Stimulated activated CD4-positive, alpha-beta T cell treated with anti-CD3 and anti-CD28 coated beads, Interleukin-15, amount 100 ng/mL, for 48 hours (primary cell): ENCODE data around the gene PCBP2.
"Not testable (repeated sequence)": the region's sequence is repeated elsewhere in the genome, so short reads cannot be mapped to it uniquely, and the experiment has no call there.

ENCODE experiments used
- DNase-seq, 2 donors: peaks; one replicate each; pipeline ENCODE4 v3.0.0-alpha.2; 2020; ENCODE audit warnings: low read depth in 2 of 2

The PCBP2 gene

GRCh38 chr12:53441040-53441833 lies 10.7 kb upstream of the PCBP2 start, which contains the start of gene PRR13:
Gene PRR13, plus strand, starts transcription at chr12:53441734. Its CDS starts 981 bp downstream, at chr12:53442715.
- peak; percentile 98 to 99 for DNase-seq

GRCh38 chr12:53443955-53444354 lies 7.9 kb upstream of the PCBP2 start:
- DNase-seq, result no peak

GRCh38 chr12:53444593-53445325 lies 7.1 kb upstream of the PCBP2 start:
- DNase-seq, result not testable (repeated sequence)

- DNase-seq, result no peak
Measured at GRCh38 chr12:53450936-53451335, 966 bp upstream of the PCBP2 start.

GRCh38 chr12:53452159-53453077 lies 516 bp downstream of the PCBP2 start:
- DNase-seq, result peak; percentile 54 to 58

- no peak for DNase-seq
Measured at GRCh38 chr12:53453953-53454640, 2.2 kb downstream of the PCBP2 start.

GRCh38 chr12:53454707-53455106 lies 2.8 kb downstream of the PCBP2 start:
- DNase-seq, result no peak

- no peak for DNase-seq
Measured at GRCh38 chr12:53456654-53457366, 4.9 kb downstream of the PCBP2 start.

- DNase-seq, result no peak
Measured at GRCh38 chr12:53459097-53459496, 7.2 kb downstream of the PCBP2 start.

- DNase-seq, result no peak
Measured at GRCh38 chr12:53461059-53461458, 9.2 kb downstream of the PCBP2 start.

GRCh38 chr12:53461591-53461990 lies 9.7 kb downstream of the PCBP2 start:
- DNase-seq, result no peak

- DNase-seq, result no peak
Measured at GRCh38 chr12:53462935-53463334, 11.0 kb downstream of the PCBP2 start.

- no peak for DNase-seq
Measured at GRCh38 chr12:53463802-53464560, 12.1 kb downstream of the PCBP2 start.

- DNase-seq, result no peak
Measured at GRCh38 chr12:53464685-53465418, 12.9 kb downstream of the PCBP2 start.

GRCh38 chr12:53465679-53466078 lies 13.8 kb downstream of the PCBP2 start:
- no peak for DNase-seq

GRCh38 chr12:53466640-53467039 lies 14.7 kb downstream of the PCBP2 start:
- no peak for DNase-seq

- no peak for DNase-seq
Measured at GRCh38 chr12:53467082-53467481, 15.2 kb downstream of the PCBP2 start.

- no peak for DNase-seq
Measured at GRCh38 chr12:53467880-53468279, 16.0 kb downstream of the PCBP2 start.

- DNase-seq, result no peak
Measured at GRCh38 chr12:53468282-53468681, 16.4 kb downstream of the PCBP2 start.
